Measurements from ENCODE around the gene VPS13A.

- TF ChIP-seq MAZ (CRISPR knock-in tag; conservative IDR thresholded peaks at IDR 0.05 in 1 of 2, IDR thresholded peaks at IDR 0.05 in 1 of 2) (no peak), RBM39 (optimal IDR thresholded peaks at IDR 0.05; ENCODE audit: low read depth, low read length) (no peak), TAF15 (IDR thresholded peaks at IDR 0.05; ENCODE audit: low read depth, low read length) (no peak), CBX5 (IDR thresholded peaks at IDR 0.05; ENCODE audit: borderline replicate concordance, low read depth) (no peak), SP1 (CRISPR knock-in tag; IDR thresholded peaks at IDR 0.05) (no peak), CTCF (IDR thresholded peaks at IDR 0.05 in 2 of 3, conservative IDR thresholded peaks at IDR 0.05 in 1 of 3; ENCODE audit: insufficient read depth in 2 of 3, low read depth in 1 of 3, low read length in 3 of 3) (no peak), JUN (IDR thresholded peaks at IDR 0.05; ENCODE audit: borderline replicate concordance, low read depth, low read length) (no peak), JUN (CRISPR knock-in tag; IDR thresholded peaks at IDR 0.05; ENCODE audit: borderline replicate concordance) (no peak), BRF1 (IDR thresholded peaks at IDR 0.05; ENCODE audit: borderline replicate concordance, extremely low read depth, insufficient read length) (no peak), POLR2A (conservative IDR thresholded peaks at IDR 0.05) (no peak), ZNF184 (CRISPR knock-in tag; IDR thresholded peaks at IDR 0.05) (no peak), NFRKB (IDR thresholded peaks at IDR 0.05; ENCODE audit: low read depth) (no peak), STAT6 (CRISPR knock-in tag; IDR thresholded peaks at IDR 0.05) (no peak)
- TF ChIP-seq, protein P1, sequence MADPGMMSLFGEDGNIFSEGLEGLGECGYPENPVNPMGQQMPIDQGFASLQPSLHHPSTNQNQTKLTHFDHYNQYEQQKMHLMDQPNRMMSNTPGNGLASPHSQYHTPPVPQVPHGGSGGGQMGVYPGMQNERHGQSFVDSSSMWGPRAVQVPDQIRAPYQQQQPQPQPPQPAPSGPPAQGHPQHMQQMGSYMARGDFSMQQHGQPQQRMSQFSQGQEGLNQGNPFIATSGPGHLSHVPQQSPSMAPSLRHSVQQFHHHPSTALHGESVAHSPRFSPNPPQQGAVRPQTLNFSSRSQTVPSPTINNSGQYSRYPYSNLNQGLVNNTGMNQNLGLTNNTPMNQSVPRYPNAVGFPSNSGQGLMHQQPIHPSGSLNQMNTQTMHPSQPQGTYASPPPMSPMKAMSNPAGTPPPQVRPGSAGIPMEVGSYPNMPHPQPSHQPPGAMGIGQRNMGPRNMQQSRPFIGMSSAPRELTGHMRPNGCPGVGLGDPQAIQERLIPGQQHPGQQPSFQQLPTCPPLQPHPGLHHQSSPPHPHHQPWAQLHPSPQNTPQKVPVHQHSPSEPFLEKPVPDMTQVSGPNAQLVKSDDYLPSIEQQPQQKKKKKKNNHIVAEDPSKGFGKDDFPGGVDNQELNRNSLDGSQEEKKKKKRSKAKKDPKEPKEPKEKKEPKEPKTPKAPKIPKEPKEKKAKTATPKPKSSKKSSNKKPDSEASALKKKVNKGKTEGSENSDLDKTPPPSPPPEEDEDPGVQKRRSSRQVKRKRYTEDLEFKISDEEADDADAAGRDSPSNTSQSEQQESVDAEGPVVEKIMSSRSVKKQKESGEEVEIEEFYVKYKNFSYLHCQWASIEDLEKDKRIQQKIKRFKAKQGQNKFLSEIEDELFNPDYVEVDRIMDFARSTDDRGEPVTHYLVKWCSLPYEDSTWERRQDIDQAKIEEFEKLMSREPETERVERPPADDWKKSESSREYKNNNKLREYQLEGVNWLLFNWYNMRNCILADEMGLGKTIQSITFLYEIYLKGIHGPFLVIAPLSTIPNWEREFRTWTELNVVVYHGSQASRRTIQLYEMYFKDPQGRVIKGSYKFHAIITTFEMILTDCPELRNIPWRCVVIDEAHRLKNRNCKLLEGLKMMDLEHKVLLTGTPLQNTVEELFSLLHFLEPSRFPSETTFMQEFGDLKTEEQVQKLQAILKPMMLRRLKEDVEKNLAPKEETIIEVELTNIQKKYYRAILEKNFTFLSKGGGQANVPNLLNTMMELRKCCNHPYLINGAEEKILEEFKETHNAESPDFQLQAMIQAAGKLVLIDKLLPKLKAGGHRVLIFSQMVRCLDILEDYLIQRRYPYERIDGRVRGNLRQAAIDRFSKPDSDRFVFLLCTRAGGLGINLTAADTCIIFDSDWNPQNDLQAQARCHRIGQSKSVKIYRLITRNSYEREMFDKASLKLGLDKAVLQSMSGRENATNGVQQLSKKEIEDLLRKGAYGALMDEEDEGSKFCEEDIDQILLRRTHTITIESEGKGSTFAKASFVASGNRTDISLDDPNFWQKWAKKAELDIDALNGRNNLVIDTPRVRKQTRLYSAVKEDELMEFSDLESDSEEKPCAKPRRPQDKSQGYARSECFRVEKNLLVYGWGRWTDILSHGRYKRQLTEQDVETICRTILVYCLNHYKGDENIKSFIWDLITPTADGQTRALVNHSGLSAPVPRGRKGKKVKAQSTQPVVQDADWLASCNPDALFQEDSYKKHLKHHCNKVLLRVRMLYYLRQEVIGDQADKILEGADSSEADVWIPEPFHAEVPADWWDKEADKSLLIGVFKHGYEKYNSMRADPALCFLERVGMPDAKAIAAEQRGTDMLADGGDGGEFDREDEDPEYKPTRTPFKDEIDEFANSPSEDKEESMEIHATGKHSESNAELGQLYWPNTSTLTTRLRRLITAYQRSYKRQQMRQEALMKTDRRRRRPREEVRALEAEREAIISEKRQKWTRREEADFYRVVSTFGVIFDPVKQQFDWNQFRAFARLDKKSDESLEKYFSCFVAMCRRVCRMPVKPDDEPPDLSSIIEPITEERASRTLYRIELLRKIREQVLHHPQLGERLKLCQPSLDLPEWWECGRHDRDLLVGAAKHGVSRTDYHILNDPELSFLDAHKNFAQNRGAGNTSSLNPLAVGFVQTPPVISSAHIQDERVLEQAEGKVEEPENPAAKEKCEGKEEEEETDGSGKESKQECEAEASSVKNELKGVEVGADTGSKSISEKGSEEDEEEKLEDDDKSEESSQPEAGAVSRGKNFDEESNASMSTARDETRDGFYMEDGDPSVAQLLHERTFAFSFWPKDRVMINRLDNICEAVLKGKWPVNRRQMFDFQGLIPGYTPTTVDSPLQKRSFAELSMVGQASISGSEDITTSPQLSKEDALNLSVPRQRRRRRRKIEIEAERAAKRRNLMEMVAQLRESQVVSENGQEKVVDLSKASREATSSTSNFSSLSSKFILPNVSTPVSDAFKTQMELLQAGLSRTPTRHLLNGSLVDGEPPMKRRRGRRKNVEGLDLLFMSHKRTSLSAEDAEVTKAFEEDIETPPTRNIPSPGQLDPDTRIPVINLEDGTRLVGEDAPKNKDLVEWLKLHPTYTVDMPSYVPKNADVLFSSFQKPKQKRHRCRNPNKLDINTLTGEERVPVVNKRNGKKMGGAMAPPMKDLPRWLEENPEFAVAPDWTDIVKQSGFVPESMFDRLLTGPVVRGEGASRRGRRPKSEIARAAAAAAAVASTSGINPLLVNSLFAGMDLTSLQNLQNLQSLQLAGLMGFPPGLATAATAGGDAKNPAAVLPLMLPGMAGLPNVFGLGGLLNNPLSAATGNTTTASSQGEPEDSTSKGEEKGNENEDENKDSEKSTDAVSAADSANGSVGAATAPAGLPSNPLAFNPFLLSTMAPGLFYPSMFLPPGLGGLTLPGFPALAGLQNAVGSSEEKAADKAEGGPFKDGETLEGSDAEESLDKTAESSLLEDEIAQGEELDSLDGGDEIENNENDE (IDR thresholded peaks at IDR 0.05; ENCODE audit: low read depth, low read length), result no peak
- TF ChIP-seq, protein P2, sequence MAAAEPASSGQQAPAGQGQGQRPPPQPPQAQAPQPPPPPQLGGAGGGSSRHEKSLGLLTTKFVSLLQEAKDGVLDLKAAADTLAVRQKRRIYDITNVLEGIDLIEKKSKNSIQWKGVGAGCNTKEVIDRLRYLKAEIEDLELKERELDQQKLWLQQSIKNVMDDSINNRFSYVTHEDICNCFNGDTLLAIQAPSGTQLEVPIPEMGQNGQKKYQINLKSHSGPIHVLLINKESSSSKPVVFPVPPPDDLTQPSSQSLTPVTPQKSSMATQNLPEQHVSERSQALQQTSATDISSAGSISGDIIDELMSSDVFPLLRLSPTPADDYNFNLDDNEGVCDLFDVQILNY (CRISPR knock-in tag; IDR thresholded peaks at IDR 0.05), result no peak
Observed at GRCh38 chr9:77325058-77325457, 147.7 kb downstream of the VPS13A start.

All from K562 (cell line).